Stimulated activated CD8-positive, alpha-beta memory T cell treated with anti-CD3 and anti-CD28 coated beads, Interleukin-2, amount 100 ng/mL, for 48 hours (primary cell): ENCODE results near the gene MLH3.

ENCODE experiments used
- DNase-seq, 2 donors: peaks; one replicate each; pipeline ENCODE4 v3.0.0-alpha.2; 2020; ENCODE audit warnings: low read depth in 2 of 2

The MLH3 gene

GRCh38 chr14:74984236-74985027, 66.8 kb downstream of the MLH3 start:
- DNase-seq: no peak

- no peak for DNase-seq
Observed at GRCh38 chr14:74983343-74983742, 67.9 kb downstream of the MLH3 start.

- no peak for DNase-seq
Observed at GRCh38 chr14:74982661-74983060, 68.6 kb downstream of the MLH3 start.

- DNase-seq: no peak
Observed at GRCh38 chr14:74981833-74982232, 69.4 kb downstream of the MLH3 start.

GRCh38 chr14:74981462-74981782, 69.8 kb downstream of the MLH3 start:
- DNase-seq: no peak

- no peak for DNase-seq
Observed at GRCh38 chr14:74980731-74981461, 70.4 kb downstream of the MLH3 start.

- no peak for DNase-seq
Observed at GRCh38 chr14:74980398-74980730, 70.9 kb downstream of the MLH3 start.

- DNase-seq: no peak
Observed at GRCh38 chr14:74979442-74980397, 71.5 kb downstream of the MLH3 start.

- no peak for DNase-seq
Observed at GRCh38 chr14:74979029-74979428, 72.2 kb downstream of the MLH3 start.

GRCh38 chr14:74978416-74978947, 72.8 kb downstream of the MLH3 start:
- DNase-seq: no peak

GRCh38 chr14:74977901-74978385, 73.3 kb downstream of the MLH3 start:
- DNase-seq: no peak

GRCh38 chr14:74977164-74977900, 73.9 kb downstream of the MLH3 start:
- no peak for DNase-seq

GRCh38 chr14:74976264-74977113, 74.8 kb downstream of the MLH3 start:
- no peak for DNase-seq

- DNase-seq: no peak
Observed at GRCh38 chr14:74975059-74975810, 76.0 kb downstream of the MLH3 start.

GRCh38 chr14:74974364-74975058, 76.8 kb downstream of the MLH3 start:
- no peak for DNase-seq

GRCh38 chr14:74973905-74974363, 77.3 kb downstream of the MLH3 start:
- DNase-seq: no peak

GRCh38 chr14:74973003-74973653, 78.1 kb downstream of the MLH3 start:
- peak in 1 of 2 donors; percentile 11 for DNase-seq

- no peak for DNase-seq
Observed at GRCh38 chr14:74968811-74969210, 82.5 kb downstream of the MLH3 start.
